AML-193 (cell line): Measurements from ENCODE around the gene UBE2G2.
A peak's percentile ranks its signal among the peaks of the same experiment; 100 is the strongest.

ENCODE experiments used
- DNase-seq, 2 experiments: peaks; one replicate each; lab custom pipeline; 2025; lab: John Stamatoyannopoulos, UW

Gene UBE2G2

DNA sequence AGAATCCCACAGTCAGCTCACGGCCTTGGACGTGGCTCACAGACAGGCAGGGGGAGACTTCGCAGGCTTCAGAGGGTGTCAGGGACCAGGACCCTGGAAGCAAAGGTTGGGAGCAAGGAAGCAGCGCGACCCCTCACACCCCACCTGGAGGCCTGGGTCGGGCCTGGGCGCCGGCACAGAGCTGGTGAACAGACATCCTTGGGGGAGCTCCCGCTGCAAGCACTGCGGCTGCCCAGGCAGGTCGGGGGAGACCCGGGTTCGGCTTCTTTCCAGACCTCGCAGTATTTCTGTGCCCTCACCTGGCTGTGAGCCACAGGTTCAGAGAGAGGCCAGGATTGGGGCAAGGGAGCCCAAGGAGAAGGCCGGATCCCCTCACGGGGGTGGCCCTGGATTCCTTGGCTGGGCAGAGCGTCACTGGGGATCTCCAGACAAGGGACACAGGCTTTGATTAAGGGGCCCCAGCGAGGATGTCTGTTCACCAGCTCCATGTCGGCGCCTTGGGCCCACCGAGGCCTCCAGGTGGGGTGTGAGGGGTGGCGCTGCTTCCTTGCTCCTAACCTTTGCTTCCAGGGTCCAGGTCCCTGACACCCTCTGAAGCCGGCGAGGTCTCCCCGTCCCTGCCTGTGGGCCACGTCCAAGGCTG lies 52.4 kb downstream of the UBE2G2 start:
- no peak for DNase-seq

DNA sequence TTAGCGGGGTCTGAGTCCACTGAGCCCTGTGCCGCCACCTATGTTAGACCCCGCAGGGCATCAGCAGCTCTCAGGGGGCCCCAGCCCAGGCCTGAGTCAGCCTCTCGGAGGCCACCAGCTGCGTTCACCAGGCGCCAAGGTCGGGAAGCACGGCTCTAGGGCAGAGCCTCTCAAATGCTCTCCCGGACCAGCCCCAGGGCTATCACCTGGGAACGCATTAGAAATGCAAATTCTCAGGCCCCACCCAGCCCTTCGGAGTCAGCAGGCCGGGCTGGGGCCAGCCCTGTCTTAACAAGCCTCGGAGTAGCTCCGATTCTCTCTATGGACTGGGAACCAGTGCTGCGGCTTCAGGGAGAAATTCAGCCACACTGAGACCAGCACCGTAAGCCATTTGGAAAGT lies 53.0 kb downstream of the UBE2G2 start:
- no peak for DNase-seq

DNA sequence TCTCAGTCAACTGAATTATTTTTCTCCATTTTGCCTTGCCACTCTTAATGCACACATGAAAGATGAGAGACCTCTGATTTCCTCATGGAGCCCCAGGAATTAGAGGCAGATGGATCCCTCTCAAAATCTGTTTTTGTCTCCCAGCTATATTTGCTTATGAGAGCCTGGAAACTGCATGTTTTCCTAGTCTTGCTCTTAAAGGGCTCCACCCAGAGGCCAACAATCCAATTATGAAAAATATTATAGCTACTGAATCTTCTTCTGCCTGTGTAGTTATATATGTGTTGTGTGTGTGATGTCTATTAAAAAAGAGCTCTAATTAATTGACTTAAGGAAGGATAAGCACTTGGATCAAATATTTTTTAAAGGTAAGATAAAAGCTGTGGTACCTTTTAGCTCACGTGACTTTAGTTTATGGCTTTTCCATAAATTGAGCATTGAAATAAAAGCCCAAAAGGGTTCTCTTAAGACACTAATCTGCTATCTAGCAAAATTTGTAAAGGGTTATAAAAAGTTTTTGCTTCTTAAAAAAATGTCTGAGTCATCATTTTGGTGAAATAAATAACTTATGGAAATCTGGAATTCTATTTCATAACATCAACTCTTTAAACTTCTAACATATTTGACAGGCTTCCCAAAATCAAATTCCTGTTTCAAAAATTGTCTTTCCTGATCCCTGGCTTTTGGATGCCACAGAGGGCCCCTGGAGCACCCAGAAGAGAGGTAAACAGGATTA lies 59.0 kb downstream of the UBE2G2 start:
- DNase-seq, result peak; percentile 10 to 17

GRCh38 chr21:44741921-44742320 lies 59.7 kb downstream of the UBE2G2 start:
- no peak for DNase-seq

GRCh38 chr21:44740742-44741141 lies 60.9 kb downstream of the UBE2G2 start:
- no peak for DNase-seq

GRCh38 chr21:44739316-44739715 lies 62.3 kb downstream of the UBE2G2 start:
- DNase-seq, result no peak

GRCh38 chr21:44738621-44739020 lies 63.0 kb downstream of the UBE2G2 start:
- no peak for DNase-seq

DNA sequence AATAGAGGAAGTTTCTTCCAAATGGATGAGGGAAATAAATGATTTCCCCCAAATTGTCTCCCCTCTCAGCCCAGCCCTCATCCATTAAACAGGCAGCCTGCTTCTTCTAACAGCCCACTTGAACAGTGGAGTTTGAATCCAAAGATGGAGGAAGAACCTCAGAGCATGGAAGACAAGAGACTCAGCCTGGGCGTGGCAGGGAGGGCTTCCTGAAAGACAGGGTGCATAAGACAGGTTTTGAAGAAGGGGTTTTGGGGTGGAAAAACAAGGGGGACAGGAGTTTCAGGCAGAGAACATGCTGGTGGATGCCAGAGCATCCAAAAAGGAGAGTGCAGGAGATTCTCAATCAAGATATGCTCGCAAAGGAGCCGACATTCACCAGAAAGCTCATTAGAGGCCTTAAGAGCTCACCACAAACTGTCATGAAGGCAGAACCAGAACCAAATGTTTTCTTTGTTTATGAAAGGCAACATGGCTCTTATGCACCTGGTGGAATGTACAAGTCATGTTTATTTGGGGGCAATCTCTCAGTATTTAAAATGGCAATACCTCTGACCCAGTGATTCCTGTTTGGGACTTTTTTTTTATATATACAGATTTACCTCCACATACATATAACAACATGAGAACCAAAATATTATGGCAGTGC lies 63.8 kb downstream of the UBE2G2 start:
- DNase-seq, result no peak

DNA sequence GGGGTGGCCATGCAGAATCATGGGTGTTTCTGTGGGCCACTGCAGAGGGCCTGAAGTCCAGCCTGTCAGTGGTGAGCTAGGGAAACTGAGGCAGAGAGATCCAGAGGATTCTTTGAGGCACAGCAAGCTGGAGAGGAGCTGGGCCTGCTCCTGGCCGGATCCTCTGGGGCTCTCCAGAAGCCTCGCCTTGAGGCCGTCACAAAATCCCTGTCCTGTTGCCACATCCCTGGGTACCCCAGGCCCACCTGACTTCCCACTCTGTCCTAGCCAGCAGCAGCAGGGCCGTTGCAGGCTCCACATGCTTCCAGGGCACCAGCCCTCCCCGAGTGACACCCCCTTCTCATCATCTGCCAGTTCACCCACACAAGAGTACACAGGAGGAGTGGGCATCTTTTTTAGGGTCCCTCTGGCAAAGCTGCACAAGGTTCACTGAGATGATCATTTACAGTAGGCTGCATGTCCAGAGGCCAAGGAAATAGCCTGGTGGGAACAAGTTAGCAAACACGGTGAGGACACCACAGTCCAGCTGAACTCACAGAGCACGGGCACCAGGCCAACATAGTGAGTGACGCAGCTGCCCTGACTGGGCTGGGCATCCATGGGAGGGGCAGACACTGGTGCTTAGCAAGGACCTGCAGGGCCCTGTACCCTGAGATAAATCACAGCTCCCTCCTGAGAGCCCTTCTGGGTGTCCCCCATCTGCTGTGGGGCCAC lies 65.2 kb downstream of the UBE2G2 start:
- DNase-seq, result no peak

- DNase-seq, result no peak
Observed at GRCh38 chr21:44735821-44736220, 65.8 kb downstream of the UBE2G2 start.

- DNase-seq, result no peak
Observed at GRCh38 chr21:44734841-44735240, 66.8 kb downstream of the UBE2G2 start.

GRCh38 chr21:44734026-44734745 lies 67.4 kb downstream of the UBE2G2 start:
- DNase-seq, result no peak

DNA sequence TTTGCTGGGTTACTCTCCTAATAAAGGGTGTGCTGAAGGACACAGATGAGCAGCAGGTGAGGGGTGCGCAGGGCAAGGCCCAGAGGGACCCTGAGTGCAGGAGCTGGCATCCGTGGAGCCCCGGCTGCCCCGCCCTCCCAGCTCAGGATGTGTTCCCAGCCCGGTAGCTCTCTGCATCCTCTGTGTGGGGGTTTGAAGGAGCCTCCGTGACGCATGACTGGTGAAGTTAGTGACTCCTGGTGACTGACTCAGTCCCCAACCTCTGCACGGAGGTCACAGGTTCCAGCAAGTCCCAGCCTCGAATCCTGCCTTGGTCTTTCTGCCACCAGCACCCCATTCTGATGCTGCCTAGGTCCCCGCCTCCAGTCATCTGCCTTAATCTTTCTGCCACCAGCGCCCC lies 68.7 kb downstream of the UBE2G2 start:
- DNase-seq, result no peak

DNA sequence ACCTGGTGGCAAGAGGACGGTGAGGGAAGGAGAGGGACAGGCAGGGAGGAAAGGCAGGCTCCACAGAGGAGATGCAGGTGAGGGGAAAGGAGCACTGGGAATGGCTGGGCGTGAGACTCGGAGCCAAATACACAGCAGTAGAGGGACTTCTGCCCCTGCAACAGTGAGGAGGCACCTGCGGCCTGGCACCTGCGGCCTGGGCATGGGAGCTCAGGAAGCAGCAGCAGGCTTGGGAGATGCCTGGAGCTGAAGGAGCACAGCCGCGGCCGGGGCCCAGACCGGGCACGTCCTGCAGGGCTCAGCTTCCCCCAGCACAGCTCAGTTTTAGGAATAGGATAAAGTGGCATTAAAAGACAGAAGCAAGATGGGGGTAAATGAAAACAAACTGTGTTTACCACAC lies 69.4 kb downstream of the UBE2G2 start:
- DNase-seq, result no peak

GRCh38 chr21:44730951-44731579 lies 70.6 kb downstream of the UBE2G2 start:
- no peak for DNase-seq

DNA sequence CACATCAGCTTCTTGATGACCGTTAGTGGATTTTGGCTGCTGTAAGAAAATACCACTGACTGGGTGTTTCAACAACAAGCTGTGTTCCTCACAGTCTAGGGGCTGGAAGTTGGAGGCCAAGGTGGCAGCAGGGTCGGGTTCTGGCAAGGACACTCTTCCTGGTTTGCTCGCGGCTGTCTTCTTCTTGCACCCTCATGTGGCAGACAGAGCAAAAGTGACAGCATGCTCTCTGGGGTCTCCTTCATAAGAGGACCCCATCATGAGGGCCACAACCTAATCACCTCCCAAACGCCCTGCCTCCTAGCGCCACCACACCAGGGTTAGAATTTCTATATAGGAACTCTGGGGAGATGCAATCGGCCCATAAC lies 71.6 kb downstream of the UBE2G2 start:
- DNase-seq, result no peak

GRCh38 chr21:44729336-44730027 lies 72.1 kb downstream of the UBE2G2 start:
- no peak for DNase-seq

- DNase-seq, result no peak
Observed at GRCh38 chr21:44728716-44729115, 72.9 kb downstream of the UBE2G2 start.

DNA sequence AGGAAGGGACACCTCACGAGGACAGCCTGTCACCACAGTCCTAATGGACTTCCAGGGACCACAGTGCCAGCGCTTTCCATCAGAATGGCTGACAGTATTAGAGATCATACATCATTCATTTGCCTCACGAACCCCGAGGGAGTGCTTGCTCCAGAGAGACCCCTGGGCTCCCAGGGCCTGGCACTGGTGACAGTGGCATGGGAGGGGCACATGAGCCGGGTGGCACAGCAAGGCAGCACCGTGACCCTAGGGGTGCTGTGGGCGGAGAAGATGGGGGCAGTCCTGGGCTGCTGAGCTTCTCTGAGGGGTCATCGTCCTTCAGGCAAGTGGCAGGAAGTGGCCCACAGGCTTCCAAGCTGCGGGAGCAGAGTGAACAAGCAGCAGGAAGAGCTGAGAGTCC lies 73.9 kb downstream of the UBE2G2 start:
- DNase-seq, result no peak

- DNase-seq, result no peak
Observed at GRCh38 chr21:44727321-44727720, 74.3 kb downstream of the UBE2G2 start.

DNA sequence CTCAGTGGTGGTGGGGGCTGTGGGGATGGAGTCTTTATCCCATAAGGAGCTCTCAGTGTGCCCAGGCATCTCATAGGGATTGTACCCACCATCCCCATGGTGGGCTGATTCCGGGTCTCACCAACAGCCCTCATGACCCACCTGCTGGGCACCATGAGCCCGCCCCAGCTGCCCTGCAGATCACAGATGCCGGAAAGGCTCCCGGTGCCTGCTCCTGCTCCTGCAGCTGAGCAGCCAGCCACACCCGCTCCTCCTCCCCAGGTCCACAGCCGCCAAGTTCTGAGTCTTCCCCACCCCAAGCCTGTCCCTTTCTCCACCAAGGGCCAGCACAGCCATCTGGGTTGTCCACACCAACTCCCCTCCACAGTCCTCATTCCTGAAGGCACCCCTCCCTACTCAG lies 74.8 kb downstream of the UBE2G2 start:
- DNase-seq, result no peak
